Esophagus muscularis mucosa (tissue), 3 donors: ENCODE results near the gene OBP2B.

Experiments used
- CTCF ChIP-seq, 3 experiments: fragments of 200-600 bp in 2 of 3; fragments of 450-650 bp in 1 of 3; sonication (generic) in 2 of 3; IDR thresholded peaks; one replicate each; pipeline ENCODE4 v1.5.1; 2017 to 2019; ENCODE audit warnings: antibody characterized with exemption in 3 of 3, mild to moderate bottlenecking in 2 of 3, moderate library complexity in 1 of 3
- POLR2A ChIP-seq: fragments of 450-650 bp; IDR thresholded peaks from one replicate; pipeline ENCODE4 v1.6.1; 2017; ENCODE audit warnings: antibody characterized with exemption, moderate library complexity, mild to moderate bottlenecking, low read depth

GRCh38 chr9:133207021-133207531, 2.0 kb downstream of the OBP2B start:
- TF ChIP-seq POLR2A (no peak), CTCF (IDR thresholded peaks at IDR 0.05) (no peak)
